GM12801 (cell line): ENCODE results near the gene FBXO22.

Source experiments
- CTCF ChIP-seq: IDR thresholded peaks from one replicate; pipeline ENCODE4 v1.5.1; 2011; ENCODE audit warnings: control low read depth; ENCODE audit not compliant: insufficient read length; ENCODE audit errors: extremely low read depth

Gene FBXO22

GRCh38 chr15:75930866-75931265 lies 27.2 kb downstream of the FBXO22 start:
- no peak for TF ChIP-seq CTCF

GRCh38 chr15:75942464-75942863 lies 38.8 kb downstream of the FBXO22 start:
- TF ChIP-seq CTCF: no peak

GRCh38 chr15:75943246-75943645 lies 39.6 kb downstream of the FBXO22 start:
- no peak for TF ChIP-seq CTCF

- TF ChIP-seq CTCF: no peak
Observed at GRCh38 chr15:75943713-75944215, 40.1 kb downstream of the FBXO22 start.

- no peak for TF ChIP-seq CTCF
Observed at GRCh38 chr15:75945953-75946352, 42.3 kb downstream of the FBXO22 start.

- no peak for TF ChIP-seq CTCF
Observed at GRCh38 chr15:75947092-75947491, 43.4 kb downstream of the FBXO22 start.

GRCh38 chr15:75948761-75949296 lies 45.2 kb downstream of the FBXO22 start:
- no peak for TF ChIP-seq CTCF

GRCh38 chr15:75952525-75952924 lies 48.8 kb downstream of the FBXO22 start:
- TF ChIP-seq CTCF: no peak
